IMR-90 (cell line): Measurements from ENCODE around the gene CCDC194. TPM values are rescaled to one million over a fixed set of nuclear protein-coding genes. Genes with fewer than 3 reads are reported as not detected.

Source experiments
- ATAC-seq: fragments of 200-7000 bp; cut with Tn5 transposase; 2 replicates; pipeline ENCODE4 v1.9.1; 2020; ENCODE audit warnings: low read depth, mild to moderate bottlenecking, moderate library complexity
- BruUV-seq: library from RNA; stranded (reverse); fragments of 400-500 nt; replicated peaks from 2 replicates; lab custom pipeline; 2021; lab: Mats Ljungman, UMichigan
- CTCF ChIA-PET: fragments of 300-600 bp; formaldehyde crosslinking; extraction: SDS; loops from one replicate; lab custom pipeline; 2021; ENCODE audit warnings: antibody characterized with exemption; lab: Yijun Ruan, JAX
- POLR2A ChIA-PET: fragments of 300-600 bp; sonication (Branson Sonifier 250); formaldehyde crosslinking; loops from one replicate; lab custom pipeline; 2022; ENCODE audit warnings: antibody characterized with exemption; ENCODE audit not compliant: unreplicated experiment; lab: Charles Lee
- DNase-seq: peaks from one replicate; pipeline ENCODE4 v3.0.0; 2013
- H2AFZ ChIP-seq: replicated peaks from 2 replicates; pipeline ENCODE3; 2013; ENCODE audit warnings: low read length, mild to moderate bottlenecking; ENCODE audit not compliant: poor library complexity
- H2AK5ac ChIP-seq: 2 replicates; pipeline ENCODE4 v1.6.1; 2013; ENCODE audit warnings: low read depth, low read length, inconsistent platforms
- H2AK9ac ChIP-seq: replicated peaks from 2 replicates; pipeline ENCODE3; 2013; ENCODE audit warnings: mild to moderate bottlenecking, low read depth, low read length, moderate library complexity; ENCODE audit not compliant: poor library complexity
- H2BK120ac ChIP-seq: 2 replicates; pipeline ENCODE4 v1.6.1; 2013; ENCODE audit warnings: low read depth, low read length, inconsistent platforms
- H2BK15ac ChIP-seq: 3 replicates; pipeline ENCODE4 v1.6.1; 2013; ENCODE audit warnings: low read depth, low read length, inconsistent platforms
- H2BK20ac ChIP-seq: 2 replicates; pipeline ENCODE4 v1.6.1; 2013; ENCODE audit warnings: low read depth, mild to moderate bottlenecking, inconsistent platforms, low read length, moderate library complexity
- H2BK5ac ChIP-seq: 2 replicates; pipeline ENCODE4 v1.6.1; 2013; ENCODE audit warnings: mild to moderate bottlenecking, low read depth, low read length, inconsistent platforms; ENCODE audit not compliant: poor library complexity, severe bottlenecking
- H3K14ac ChIP-seq: replicated peaks from 2 replicates; pipeline ENCODE4 v1.6.1; 2013; ENCODE audit warnings: low read depth, low read length, inconsistent platforms
- H3K18ac ChIP-seq: 2 replicates; pipeline ENCODE4 v1.6.1; 2013; ENCODE audit warnings: low read depth, low read length, control low read depth
- H3K23ac ChIP-seq: 2 replicates; pipeline ENCODE4 v1.6.1; 2013; ENCODE audit warnings: low read depth, low read length, inconsistent platforms
- H3K27ac ChIP-seq: 2 replicates; pipeline ENCODE4 v1.5.1; 2013; ENCODE audit warnings: mild to moderate bottlenecking, control low read depth, low read length; ENCODE audit not compliant: insufficient read depth
- H3K27me3 ChIP-seq: 2 replicates; pipeline ENCODE4 v1.6.1; 2013; ENCODE audit warnings: low read length; ENCODE audit not compliant: control insufficient read depth, insufficient read depth
- H3K36me3 ChIP-seq: 2 replicates; pipeline ENCODE4 v1.6.1; 2013; ENCODE audit warnings: low read length, mixed read lengths; ENCODE audit not compliant: control insufficient read depth, insufficient read depth
- H3K4ac ChIP-seq: 2 replicates; pipeline ENCODE4 v1.6.1; 2013; ENCODE audit warnings: low read depth, low read length, inconsistent platforms
- H3K4me1 ChIP-seq: 2 replicates; pipeline ENCODE4 v1.6.1; 2013; ENCODE audit warnings: low read length, mixed read lengths; ENCODE audit not compliant: control insufficient read depth, insufficient read depth
- H3K4me2 ChIP-seq: 2 replicates; pipeline ENCODE4 v1.6.1; 2013; ENCODE audit warnings: low read depth, mild to moderate bottlenecking, control low read depth, low read length, moderate library complexity
- H3K4me3 ChIP-seq: 2 replicates; pipeline ENCODE4 v1.5.1; 2013; ENCODE audit warnings: low read depth, mild to moderate bottlenecking, control low read depth, low read length, moderate library complexity; ENCODE audit not compliant: insufficient read depth
- H3K56ac ChIP-seq: 2 replicates; pipeline ENCODE4 v1.6.1; 2013; ENCODE audit warnings: low read length, inconsistent platforms; ENCODE audit not compliant: insufficient read depth; ENCODE audit errors: extremely low read depth
- H3K79me1 ChIP-seq, 2 experiments: 2 replicates each; pipeline ENCODE4 v1.6.1; 2013; ENCODE audit warnings: low read length in 2 of 2, inconsistent platforms in 1 of 2, low read depth in 1 of 2
- H3K9ac ChIP-seq: 2 replicates; pipeline ENCODE4 v1.6.1; 2013; ENCODE audit warnings: low read depth, low read length, control low read depth
- H3K9me1 ChIP-seq: 2 replicates; pipeline ENCODE4 v1.6.1; 2013; ENCODE audit warnings: low read length, inconsistent platforms; ENCODE audit not compliant: insufficient read depth
- H3K9me3 ChIP-seq: 2 replicates; pipeline ENCODE4 v1.6.1; 2013; ENCODE audit warnings: low read length; ENCODE audit not compliant: control insufficient read depth, insufficient read depth
- H4K20me1 ChIP-seq: 2 replicates; pipeline ENCODE4 v1.6.1; 2013; ENCODE audit warnings: low read length, inconsistent platforms; ENCODE audit not compliant: insufficient read depth
- H4K5ac ChIP-seq: 2 replicates; pipeline ENCODE4 v1.6.1; 2013; ENCODE audit warnings: mild to moderate bottlenecking, low read depth, low read length, control low read depth
- H4K8ac ChIP-seq, 2 experiments: 2 replicates each; pipeline ENCODE4 v1.6.1; 2013; ENCODE audit warnings: low read depth in 2 of 2, low read length in 2 of 2, control low read depth in 1 of 2, inconsistent platforms in 1 of 2
- H4K91ac ChIP-seq: 2 replicates; pipeline ENCODE4 v1.6.1; 2013; ENCODE audit warnings: low read depth, low read length, inconsistent platforms; ENCODE audit not compliant: insufficient read depth
- CEBPB ChIP-seq: IDR thresholded peaks from 2 replicates; pipeline ENCODE4 v1.6.1; 2012; ENCODE audit warnings: low read depth, low read length, improper control_type of control experiment
- CHD1 ChIP-seq: IDR thresholded peaks from 2 replicates; pipeline ENCODE4 v1.6.1; 2012; ENCODE audit warnings: low read depth, low read length, improper control_type of control experiment
- MAFK ChIP-seq: IDR thresholded peaks from 2 replicates; pipeline ENCODE4 v1.6.1; 2012; ENCODE audit warnings: low read depth, low read length, improper control_type of control experiment
- POLR2A ChIP-seq: IDR thresholded peaks from 2 replicates; pipeline ENCODE4 v1.6.1; 2012; ENCODE audit warnings: mild to moderate bottlenecking, low read depth, low read length
- SMC3 ChIP-seq: fragments of 150-350 bp; IDR thresholded peaks from 2 replicates; pipeline ENCODE4 v1.6.1; 2016; ENCODE audit warnings: low read depth, mild to moderate bottlenecking, antibody characterized with exemption, low read length, moderate library complexity
- WGBS, 2 experiments: methylation state at CpG; one replicate each; pipeline versions ENCODE4 v1.1.5 to v1.1.7; 2013; ENCODE audit warnings: missing lambda C conversion rate in 2 of 2; ENCODE audit not compliant: insufficient read length in 1 of 2; ENCODE audit errors: extremely low coverage in 2 of 2; 5-methylcytosine and 5-hydroxymethylcytosine counted together
- dilution Hi-C: fragments of 300-500 bp; cut with HindIII; formaldehyde crosslinking; loops from one replicate; pipeline ENCODE4 v1.14.3; 2018; ENCODE audit warnings: low sequenced_read_pairs; ENCODE audit not compliant: unreplicated experiment
- in situ Hi-C: fragments of 300-500 bp; cut with MboI; formaldehyde crosslinking; loops from 3 replicates; pipeline ENCODE4 v1.14.3; 2019; ENCODE audit warnings: low sequenced_read_pairs, inconsistent platforms, mixed read lengths
- intact Hi-C: fragments of 100-400 bp; cut with micrococcal nuclease; formaldehyde crosslinking; loops from 2 replicates; pipeline ENCODE4 v1.10.0; 2022
- polyA plus RNA-seq, 3 experiments: library from polyadenylated mRNA; depleted of rRNA; stranded (reverse); fragments of >200 nt; gene quantifications; 2 replicates each; pipeline ENCODE4 v1.2.3, GENCODE V29; 2012; ENCODE audit warnings: low replicate concordance in 1 of 3
- total RNA-seq: library from RNA; depleted of rRNA; stranded (reverse); fragments of >200 nt; gene quantifications from 2 replicates; pipeline ENCODE4 v1.2.3, GENCODE V29; 2012
- TF ChIP-seq, protein P1 (sequence below): fragments of 150-350 bp; IDR thresholded peaks from 2 replicates; pipeline ENCODE4 v1.6.1; 2017; ENCODE audit warnings: mild to moderate bottlenecking, antibody characterized with exemption, low read length, low read depth
- TF ChIP-seq, protein P2 (sequence below): conservative IDR thresholded peaks from 2 replicates; pipeline ENCODE4 v1.5.1; 2012; ENCODE audit warnings: mild to moderate bottlenecking, low read depth, low read length, improper control_type of control experiment

CCDC194 gene
- total and polyA plus RNA-seq, 2 of the 4 experiments (the other 2 are of a cell fraction) = not detected

DNA sequence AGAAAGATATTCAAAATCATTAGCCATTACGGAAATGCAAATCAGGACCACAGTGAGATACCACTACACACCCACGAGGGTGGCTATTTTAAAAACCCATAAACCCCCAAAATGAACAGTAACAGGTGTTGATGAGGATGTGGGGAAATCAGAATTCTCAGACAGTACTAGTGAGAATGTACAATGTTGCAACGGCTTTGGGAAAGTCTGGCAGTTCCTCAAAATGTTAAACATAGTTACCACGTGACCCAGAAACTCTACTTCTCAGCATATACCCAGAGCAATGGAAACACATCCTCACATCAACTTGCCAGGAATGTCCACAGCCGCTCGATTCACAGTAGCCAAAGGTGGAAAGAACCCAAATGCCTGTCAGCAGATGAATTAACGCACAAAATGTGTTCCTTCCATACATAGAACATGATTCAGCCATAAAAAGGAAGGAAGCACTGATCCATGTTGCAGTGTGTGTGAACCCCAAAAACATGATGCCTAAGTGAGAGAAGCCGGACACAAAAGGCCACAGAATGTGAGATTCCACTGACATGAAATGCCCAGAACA, 23.9 kb downstream of the CCDC194 start:
- Histone ChIP-seq H2BK5ac (no peak overlapping the region), H3K4me1 (peaks cover 3% of the 10 kb centered on the region; the same call in 1 of the 2 replicates), H3K18ac (no peak overlapping the region), H3K4me2 (no peak overlapping the region), H3K27me3 (peaks cover 6% of the 10 kb centered on the region; the same call in 1 of the 2 replicates), H2BK15ac (no peak overlapping the region), H3K56ac (no peak overlapping the region), H2BK20ac (no peak overlapping the region), H4K91ac (no peak overlapping the region), H3K23ac (no peak overlapping the region), H3K9me3 (no peaks in the 10 kb centered on the region), H3K14ac (no peak overlapping the region), H4K8ac (no peak overlapping the region), H3K9ac (no peak overlapping the region), H2AK9ac (no peak overlapping the region), H3K4me3 (no peak overlapping the region), H3K79me1 (no peaks in the 10 kb centered on the region), H3K36me3 (no peaks in the 10 kb centered on the region), H3K9me1 (peaks cover 3% of the 10 kb centered on the region; the same call in 1 of the 2 replicates), H2AFZ (no peak overlapping the region), H3K4ac (no peak overlapping the region), H2AK5ac (no peak overlapping the region), H2BK120ac (no peak overlapping the region), H3K27ac (no peak overlapping the region), H4K20me1 (no peaks in the 10 kb centered on the region), H4K5ac (no peak overlapping the region)
- no TSS peak for BruUV-seq
- dilution Hi-C loops (no loop called here), in situ Hi-C loops (no loop called here), intact Hi-C loops (no loop called here)
- CTCF ChIA-PET = no interaction called here
- POLR2A ChIA-PET = no interaction called here
- ATAC-seq (peak; percentile 70), DNase-seq (peak; percentile 58)
- 60% methylated on average over 1 of the region's 8 CpGs; no CpG with 5 or more reads in 1 of the 2 experiments for WGBS, 2 experiments
- TF ChIP-seq MAFK = no peak
- TF ChIP-seq, protein P1, sequence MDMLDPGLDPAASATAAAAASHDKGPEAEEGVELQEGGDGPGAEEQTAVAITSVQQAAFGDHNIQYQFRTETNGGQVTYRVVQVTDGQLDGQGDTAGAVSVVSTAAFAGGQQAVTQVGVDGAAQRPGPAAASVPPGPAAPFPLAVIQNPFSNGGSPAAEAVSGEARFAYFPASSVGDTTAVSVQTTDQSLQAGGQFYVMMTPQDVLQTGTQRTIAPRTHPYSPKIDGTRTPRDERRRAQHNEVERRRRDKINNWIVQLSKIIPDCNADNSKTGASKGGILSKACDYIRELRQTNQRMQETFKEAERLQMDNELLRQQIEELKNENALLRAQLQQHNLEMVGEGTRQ = peak; percentile 83
- TF ChIP-seq, protein P2, sequence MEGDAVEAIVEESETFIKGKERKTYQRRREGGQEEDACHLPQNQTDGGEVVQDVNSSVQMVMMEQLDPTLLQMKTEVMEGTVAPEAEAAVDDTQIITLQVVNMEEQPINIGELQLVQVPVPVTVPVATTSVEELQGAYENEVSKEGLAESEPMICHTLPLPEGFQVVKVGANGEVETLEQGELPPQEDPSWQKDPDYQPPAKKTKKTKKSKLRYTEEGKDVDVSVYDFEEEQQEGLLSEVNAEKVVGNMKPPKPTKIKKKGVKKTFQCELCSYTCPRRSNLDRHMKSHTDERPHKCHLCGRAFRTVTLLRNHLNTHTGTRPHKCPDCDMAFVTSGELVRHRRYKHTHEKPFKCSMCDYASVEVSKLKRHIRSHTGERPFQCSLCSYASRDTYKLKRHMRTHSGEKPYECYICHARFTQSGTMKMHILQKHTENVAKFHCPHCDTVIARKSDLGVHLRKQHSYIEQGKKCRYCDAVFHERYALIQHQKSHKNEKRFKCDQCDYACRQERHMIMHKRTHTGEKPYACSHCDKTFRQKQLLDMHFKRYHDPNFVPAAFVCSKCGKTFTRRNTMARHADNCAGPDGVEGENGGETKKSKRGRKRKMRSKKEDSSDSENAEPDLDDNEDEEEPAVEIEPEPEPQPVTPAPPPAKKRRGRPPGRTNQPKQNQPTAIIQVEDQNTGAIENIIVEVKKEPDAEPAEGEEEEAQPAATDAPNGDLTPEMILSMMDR = no peak
- no peak for TF ChIP-seq SMC3
- TF ChIP-seq CEBPB = peak; percentile 65
- TF ChIP-seq POLR2A = no peak
- TF ChIP-seq CHD1 = no peak
